C4-2B (cell line): ENCODE data around the gene OPA3.

Experiments used
- H3K27ac ChIP-seq: fragments of 450-650 bp; 2 replicates; pipeline ENCODE4 v1.5.1; 2017
- CTCF ChIP-seq: fragments of 450-650 bp; conservative IDR thresholded peaks from 2 replicates; pipeline ENCODE4 v1.5.1; 2017; ENCODE audit warnings: mild to moderate bottlenecking
- ZFX ChIP-seq: fragments of 450-650 bp; IDR thresholded peaks from 2 replicates; pipeline ENCODE4 v1.6.1; 2017

OPA3 gene

GRCh38 chr19:45542234-45542668 lies 42.4 kb downstream of the OPA3 start:
- no peak overlapping the region for H3K27ac ChIP-seq
- TF ChIP-seq ZFX (no peak), CTCF (no peak)

GRCh38 chr19:45539459-45539858 lies 45.1 kb downstream of the OPA3 start:
- TF ChIP-seq ZFX (no peak), CTCF (no peak)
- H3K27ac ChIP-seq = no peak overlapping the region

- H3K27ac ChIP-seq = no peak overlapping the region
- no peak for TF ChIP-seq ZFX
- TF ChIP-seq CTCF = no peak
Observed at GRCh38 chr19:45531349-45531748, 53.3 kb downstream of the OPA3 start.

- H3K27ac ChIP-seq = no peak overlapping the region
- TF ChIP-seq ZFX = no peak
- no peak for TF ChIP-seq CTCF
Observed at GRCh38 chr19:45529420-45529785, 55.2 kb downstream of the OPA3 start.

- TF ChIP-seq ZFX (no peak), CTCF (no peak)
Observed at GRCh38 chr19:45528744-45529419, 55.7 kb downstream of the OPA3 start.

GRCh38 chr19:45528149-45528743 lies 56.4 kb downstream of the OPA3 start:
- no peak overlapping the region for H3K27ac ChIP-seq
- TF ChIP-seq ZFX = no peak
- TF ChIP-seq CTCF = no peak

More at GRCh38 chr19:45528744-45529419, 55.7 kb downstream of the OPA3 start:
- H3K27ac ChIP-seq = no peak overlapping the region

GRCh38 chr19:45527731-45528130 lies 56.9 kb downstream of the OPA3 start:
- no peak overlapping the region for H3K27ac ChIP-seq
- TF ChIP-seq CTCF (no peak), ZFX (no peak)
